GM19043 (cell line): ENCODE data around the gene CCL16.
"Not testable (repeated sequence)": the region's sequence is repeated elsewhere in the genome, so short reads cannot be mapped to it uniquely, and the experiment has no call there.

ENCODE experiments used
- ATAC-seq: cut with Tn5 transposase; IDR thresholded peaks from one replicate; pipeline ENCODE4 v1.9.1; 2021; ENCODE audit warnings: low read depth; ENCODE audit not compliant: unreplicated experiment

Gene CCL16, protein sequence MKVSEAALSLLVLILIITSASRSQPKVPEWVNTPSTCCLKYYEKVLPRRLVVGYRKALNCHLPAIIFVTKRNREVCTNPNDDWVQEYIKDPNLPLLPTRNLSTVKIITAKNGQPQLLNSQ

DNA sequence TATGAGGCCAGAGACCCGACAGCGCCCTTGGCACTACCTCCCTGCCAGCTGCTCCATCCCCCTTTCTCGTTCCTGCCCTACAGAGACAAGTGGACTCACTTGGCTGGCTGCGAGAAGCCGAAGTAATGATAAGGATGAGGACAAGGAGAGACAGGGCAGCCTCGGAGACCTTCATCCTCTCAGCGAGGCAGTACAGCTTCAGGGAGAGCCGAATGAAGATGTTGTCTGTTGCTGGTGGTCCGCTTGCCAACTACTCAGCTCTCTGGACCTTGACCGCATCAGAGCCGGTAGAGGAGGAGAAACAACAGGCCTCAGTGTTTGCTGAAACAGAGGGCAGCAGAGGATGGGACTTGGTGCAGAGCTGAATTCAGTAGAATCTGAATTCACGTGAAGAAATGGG lies at the start of gene CCL16:
Gene CCL16 (minus strand): TSS at position 252 of the 400 bp plus-strand sequence. CDS start 77 bp downstream, at position 175.
- ATAC-seq = no peak

DNA sequence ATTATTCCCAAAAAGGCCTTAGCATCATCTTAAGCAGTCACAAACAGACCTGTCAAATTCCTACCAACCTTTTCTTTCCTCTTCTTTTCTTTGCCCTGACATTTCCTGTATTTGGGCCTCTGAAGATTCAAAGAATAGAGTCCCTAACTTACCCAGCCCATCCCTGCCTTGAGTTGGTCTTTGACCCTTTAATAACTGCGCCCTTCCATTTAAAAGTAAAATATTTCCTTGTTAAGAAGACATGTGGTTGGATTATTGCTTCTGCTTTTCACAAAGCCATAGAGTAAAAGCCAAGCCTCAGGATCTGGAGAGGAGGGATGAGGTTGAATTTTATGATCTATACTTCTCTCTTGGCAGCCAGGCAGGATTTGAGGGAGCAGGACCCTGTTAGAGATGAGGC lies 49.7 kb upstream of the CCL16 start:
- ATAC-seq = no peak

DNA sequence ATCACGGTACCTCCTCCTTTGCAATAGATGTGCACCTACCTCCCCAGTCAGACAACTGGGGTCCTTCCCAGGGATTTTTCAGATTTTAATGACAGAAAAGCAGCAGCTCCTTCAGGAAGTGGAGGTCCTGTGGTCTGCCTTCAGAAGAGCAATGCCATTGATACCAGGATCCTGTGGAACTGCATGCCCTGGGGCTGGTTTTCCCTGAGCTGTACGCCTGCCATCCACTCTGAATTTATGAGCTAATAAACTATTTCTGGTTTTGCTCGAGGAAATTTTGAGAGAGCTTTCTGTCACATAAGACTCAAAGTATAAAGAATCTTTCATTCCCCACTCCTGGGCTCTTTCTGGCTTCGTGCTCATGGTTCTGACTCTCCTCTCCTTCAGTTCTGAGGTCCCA lies 46.5 kb upstream of the CCL16 start:
- ATAC-seq = no peak

DNA sequence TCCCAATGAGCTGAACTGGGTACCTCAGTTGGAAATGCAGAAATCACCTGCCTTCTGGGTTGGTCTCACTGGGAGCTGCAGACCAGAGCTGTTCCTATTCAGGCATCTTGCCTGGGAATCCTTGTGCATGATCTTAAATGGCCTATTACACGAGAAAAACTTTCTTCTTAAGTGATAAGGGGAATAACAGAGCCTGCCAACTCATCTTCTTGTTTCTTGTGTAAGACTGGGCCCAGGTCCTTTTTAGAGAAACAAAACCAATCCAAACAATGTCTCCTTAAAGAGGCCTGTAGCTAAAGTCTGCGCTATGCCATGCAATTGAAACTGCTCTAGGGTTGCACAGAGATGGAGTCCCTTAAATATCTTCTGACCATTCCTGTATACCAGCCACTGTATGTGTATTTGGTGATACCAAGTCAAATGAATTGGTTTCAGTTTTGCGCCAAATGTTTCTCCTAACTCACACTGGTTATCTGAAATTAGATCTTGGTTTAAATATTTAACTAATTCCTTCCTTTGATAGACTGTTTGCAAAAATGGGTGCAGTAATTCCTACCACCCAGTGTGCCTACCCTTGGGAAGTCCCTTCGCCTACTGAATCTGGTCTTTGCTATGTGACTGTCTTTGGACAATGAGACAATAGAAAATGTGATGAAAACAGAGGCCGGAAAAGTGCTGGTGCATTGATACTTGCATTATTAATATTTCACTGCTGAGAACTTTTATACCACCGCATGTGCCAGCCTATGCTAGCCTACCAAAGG lies 43.0 kb upstream of the CCL16 start:
- no peak for ATAC-seq

DNA sequence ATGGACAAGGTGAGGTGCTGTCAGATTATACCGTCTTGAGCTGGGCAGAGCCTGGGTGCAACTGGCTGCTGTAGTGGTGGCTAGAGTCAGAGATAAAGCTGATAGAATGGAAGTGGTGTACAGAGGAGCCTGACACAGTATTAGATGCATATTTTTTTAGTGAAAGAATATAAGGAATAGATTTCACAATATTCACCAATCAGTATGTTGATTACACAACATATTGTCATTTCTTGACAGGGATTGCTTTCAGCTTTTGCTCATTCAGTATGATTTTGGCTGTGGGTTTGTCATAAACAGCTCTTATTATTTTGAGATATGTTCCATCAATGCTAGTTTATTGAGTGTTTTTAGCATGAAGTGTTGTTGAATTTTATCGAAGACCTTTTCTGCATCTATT lies 38.1 kb upstream of the CCL16 start:
- no peak for ATAC-seq

DNA sequence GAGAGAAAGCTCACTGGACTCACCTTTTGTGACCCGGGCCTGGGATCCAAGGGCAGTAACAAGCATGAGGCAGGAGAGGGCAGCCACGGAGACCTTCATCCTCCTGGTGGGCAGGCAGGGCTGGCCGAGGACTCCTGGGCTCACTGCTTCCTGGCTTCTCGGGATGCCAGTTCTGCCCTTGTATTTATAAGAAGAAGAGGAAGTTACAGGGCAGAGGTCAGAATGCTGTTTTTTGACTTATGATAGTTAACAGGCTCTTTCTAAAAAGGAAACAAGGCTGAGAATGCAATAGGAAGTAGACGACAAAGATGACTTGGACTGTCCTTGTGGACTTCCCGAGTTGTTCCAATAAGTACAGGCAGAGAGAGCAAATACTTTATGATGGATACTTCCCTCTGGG lies 36.5 kb upstream of the CCL16 start, which contains the start of gene CCL23:
Gene CCL23 (minus strand): TSS at position 174 of the 400 bp plus-strand sequence. CDS start 75 bp downstream, at position 99.
- ATAC-seq = no peak

DNA sequence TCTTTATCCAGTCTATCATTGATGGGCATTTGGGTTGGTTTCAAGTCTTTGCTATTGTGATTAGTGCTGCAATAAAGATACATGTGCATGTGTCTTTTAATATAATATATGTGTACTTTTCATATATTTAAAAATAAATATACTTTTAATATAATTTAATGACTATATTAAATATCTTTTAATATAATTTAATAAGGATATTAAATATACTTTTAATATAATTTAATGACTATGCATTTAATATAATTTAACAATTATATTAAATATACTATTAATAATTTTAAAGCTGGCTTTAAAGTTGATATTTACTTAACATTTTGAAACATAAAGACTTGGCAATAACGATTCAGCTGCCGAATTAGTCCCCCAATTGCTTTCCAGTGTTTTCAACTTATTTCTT lies 35.3 kb upstream of the CCL16 start:
- no peak for ATAC-seq

DNA sequence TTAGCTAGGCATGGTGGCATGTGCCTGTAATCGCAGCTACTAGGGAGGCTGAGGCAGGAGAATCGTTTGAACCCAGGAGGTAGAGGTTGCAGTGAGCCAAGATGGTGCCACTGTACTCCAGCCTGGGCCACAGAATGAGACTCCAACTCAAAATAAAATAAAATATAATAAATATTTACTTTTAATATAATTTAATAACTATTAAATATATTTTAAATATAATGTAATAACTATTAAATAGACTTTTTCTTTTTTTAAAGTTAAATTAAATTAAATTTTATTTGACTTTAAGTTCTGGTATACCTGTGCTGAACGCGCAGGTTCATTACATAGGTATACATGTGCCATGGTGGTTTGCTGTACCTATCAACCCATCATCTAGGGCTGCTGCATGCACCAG lies 34.6 kb upstream of the CCL16 start:
- not testable (repeated sequence) for ATAC-seq

DNA sequence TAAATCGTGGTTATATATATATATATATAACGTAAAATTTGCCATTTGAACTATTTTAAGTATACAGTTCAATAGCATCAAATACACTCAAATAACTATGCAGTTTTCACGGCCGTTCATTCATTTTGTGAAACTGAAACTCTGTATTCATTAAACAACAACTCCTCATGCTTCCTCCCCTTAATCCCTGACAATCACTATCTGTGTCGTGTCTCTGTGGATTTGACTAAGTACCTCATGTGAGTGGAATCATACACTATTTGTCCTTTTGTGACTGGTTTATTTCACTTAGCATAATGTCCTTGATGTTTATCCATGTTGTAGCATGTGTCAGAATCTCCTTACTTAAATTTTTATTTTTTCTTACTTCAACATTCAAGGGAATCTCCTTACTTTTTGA lies 33.6 kb upstream of the CCL16 start:
- ATAC-seq = no peak

DNA sequence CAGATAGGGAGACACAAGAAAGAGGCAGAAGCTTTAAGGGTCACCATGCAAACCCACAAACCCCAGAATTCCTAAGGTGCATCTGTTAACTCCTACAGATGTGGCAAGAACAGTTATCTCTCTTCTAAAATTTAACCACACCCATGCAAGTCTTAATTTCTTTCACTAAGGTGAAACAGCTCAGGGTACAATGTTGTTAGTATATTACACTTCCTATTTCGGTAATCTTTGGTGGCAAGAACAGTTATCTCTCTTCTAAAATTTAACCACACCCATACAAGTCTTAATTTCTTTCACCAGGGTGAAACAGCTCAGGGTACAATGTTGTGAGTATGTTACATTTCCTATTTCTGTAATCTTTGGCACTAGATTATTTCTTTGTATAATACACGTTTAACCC lies 29.9 kb upstream of the CCL16 start:
- ATAC-seq = no peak

DNA sequence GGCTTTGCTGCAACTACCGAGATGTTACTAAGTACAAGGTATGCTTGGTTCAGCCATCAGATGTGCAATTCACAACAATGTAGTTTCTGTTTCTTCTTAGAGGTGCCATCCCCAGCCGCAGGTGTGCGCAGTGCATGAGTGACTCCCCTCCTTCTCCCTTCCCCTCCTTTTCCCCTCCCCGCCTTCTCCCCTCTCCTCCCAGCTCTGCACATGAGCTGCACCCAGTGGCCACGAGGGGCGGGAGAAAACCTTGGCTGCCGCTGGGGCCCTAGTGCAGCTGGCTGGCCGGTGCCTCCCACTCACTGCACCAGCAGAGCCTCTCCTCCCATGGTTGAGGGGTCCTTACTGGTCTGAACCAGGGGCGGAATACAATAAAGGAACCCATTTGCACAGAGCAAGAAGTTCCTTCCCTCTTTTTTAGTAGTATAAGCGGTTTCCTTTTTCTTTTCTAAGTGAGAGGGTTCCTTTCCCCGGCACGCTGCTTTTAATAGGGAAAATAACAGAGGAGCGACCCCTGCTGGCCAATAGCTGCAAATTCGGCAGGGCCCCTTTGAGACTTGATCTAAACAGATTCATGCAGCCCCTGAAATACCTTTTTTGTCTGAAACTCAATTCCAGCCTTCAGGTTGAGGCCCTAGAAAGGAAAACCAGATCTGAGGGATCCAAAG lies 27.8 kb upstream of the CCL16 start:
- ATAC-seq = no peak

DNA sequence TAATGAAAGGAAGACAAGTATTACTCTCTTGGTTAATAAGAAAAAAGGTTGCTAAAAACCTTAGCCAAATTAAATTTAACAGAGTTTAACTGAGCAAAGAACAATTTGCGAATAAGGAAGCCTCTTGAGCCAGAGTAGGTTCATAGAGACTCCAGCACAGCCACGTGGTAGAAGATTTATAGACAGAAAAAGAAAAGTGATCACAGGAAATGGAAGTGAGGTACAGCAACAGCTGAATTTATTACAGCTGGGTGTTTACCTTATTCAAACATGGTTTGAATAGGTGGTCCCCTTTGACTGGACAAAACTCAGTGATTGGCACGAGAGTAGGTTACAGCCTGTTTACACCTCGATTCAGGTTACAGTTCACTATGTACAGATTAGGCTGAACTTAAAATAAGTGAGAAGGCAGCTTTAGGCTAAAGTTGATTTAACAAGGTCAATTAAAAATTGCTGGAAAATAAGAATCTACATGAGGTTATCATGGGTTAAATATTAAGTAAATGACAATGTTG lies 23.4 kb upstream of the CCL16 start:
- no peak for ATAC-seq

DNA sequence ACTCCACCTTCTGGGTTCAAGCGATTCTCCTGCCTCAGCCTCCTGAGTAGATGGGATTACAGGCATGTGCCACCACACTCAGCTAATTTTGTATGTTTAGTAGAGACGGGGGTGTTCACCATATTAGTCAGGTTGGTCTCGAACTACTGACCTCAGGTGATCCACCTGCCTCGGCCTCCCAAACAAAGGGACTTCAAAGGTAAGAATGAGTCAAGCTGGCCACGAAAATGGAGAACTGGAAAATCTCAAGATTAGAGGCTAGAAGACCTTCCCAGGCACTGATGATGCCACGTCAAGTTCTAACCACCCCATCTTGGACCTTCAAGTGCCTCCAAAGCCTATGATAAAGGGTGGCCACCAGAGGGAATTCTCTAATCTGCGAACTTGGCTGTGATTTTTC lies 21.3 kb upstream of the CCL16 start:
- no peak for ATAC-seq

DNA sequence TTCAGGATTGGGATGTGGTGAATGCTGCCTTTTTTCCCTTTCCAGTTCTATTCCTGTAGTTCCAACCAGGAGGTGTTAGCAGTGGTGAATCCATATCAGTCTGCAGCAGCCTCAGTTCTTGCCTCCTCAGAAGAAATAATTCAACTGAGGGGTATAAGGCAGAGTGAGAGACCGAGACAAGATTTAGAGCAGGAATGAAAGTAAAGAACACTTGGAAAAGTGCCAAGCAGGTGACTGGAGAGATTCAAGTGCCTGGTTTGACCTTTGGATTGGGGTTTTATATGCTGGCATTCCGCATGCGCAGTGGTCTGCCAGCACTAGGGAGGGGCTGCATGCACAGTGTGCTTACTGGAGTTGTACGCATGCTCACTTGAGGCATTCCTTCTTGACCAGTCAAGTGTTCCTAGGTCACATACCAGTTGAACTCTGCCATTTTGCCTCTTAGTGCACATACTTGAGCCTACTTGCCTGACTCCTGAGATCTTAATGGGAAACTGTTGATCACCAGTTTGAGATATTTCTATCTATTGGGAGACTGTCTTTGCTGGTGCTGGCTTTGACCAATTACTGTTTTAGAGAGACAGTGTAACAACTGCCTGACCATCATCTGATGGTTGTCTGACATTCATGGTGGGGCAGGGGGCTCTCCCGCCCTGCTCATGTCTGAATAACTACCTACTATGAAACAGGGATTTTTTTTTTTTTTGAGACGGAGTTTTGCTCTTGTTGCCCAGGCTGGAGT lies 20.7 kb upstream of the CCL16 start:
- ATAC-seq = no peak

DNA sequence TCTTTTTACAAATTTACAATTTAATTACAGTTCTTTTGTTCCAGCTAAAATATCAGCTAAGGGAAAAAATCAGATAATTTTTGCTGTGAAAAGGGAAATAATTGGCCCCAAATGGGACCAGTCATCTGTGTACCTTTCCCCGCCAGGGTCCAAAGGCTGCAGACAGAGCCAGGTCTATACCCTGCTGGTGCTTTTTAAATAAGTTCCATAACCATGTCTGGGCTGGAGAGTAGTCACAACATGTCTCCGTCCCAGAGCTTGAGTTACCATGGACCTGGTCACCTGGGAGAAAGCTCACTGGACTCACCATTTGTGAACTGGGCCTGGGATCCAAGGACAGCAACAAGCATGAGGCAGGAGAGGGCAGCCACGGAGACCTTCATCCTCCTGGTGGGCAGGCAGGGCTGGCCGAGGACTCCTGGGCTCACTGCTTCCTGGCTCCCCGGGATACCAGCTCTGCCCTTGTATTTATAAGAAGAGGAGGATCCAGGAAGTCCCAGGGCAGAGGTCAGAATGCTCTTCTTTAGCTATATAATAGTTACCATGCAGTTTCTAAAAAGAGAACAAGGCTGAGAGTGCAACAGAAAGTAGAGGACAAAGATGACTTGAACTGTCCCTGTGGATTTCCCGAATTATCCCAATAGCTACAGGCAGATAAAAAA lies 19.9 kb upstream of the CCL16 start, which contains the start of gene CCL15:
Gene CCL15 (minus strand): TSS at position 444 of the 662 bp plus-strand sequence. CDS start 61 bp downstream, at position 383.
- ATAC-seq = no peak

DNA sequence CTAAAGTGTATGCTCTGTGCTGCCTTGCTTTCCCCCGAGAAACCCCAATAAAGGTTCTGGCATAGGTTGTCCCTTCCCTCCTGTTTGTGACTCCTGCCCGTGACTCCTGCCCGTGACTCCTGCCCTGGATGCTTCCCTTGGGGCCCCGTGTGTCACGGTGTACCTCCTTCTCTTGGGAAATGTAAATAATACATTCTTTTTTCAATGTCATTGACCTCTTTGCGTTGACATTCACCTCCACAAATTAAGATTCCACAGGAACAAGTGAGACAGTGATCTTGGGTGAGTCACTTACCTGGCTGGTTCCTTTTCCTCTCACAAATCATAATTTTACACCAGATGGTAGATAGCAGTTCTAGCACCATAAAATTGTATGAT lies 19.4 kb upstream of the CCL16 start:
- ATAC-seq = no peak

DNA sequence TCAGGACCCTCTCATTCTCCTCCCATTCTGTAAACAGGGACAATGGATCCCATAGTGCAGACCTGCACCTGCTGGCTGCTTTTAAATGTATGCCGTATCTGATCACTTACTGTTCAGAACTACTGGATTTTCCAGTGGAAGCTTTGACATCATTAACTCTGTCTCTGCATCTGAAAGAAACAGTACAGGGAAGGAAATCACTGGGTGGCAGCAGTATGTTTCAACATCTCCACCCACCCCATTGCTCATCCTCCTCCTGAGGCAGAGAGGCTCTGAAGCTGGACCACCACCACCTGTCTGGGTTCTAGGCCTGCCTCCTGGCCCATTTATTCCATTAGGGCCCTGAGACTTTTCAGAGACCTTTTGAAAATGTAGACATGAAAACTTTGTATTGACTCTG lies 17.5 kb upstream of the CCL16 start:
- no peak for ATAC-seq

DNA sequence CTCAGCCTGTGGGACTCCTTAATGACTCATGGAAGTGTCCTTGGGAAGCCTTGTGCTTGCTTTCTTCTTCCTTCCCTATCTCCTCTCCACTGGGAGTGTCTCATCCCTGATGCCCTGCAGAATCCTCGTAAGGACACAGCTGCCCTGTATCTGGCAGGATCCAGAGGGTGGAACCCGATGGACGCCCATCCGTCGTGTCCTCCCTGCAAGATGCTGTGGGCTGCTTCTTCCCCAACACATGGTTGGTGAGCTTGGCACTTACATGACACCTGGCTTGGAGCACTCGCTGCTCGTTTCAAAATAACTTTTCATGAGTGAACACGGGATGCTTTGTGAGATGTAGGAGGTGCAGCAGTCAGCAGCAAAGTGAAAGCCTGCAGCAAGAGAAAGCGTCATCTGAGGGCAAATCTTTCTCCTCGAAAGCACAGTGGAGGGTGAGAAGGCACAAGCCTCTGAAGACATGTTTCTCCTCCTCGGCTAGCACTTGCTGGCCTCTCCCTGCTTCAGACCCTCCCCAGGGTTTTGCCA lies 16.8 kb upstream of the CCL16 start:
- no peak for ATAC-seq

DNA sequence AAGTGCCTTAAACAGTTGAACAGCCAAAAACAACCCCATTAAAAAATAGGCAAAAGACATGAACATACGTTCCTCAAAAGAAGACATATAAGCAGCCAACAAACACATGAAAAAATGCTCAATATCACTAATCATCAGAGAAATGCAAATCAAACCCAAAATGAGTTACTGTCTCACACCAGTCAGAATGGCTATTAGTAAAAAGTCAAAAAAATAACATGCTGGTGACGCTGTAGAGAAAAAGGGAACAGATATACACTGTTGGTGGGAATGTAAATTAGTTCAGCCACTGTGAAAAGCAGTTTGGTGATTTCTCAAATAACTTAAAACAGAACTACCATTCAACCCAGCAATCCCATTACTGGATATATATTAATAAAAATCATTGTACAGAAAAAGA lies 14.0 kb upstream of the CCL16 start:
- not testable (repeated sequence) for ATAC-seq

DNA sequence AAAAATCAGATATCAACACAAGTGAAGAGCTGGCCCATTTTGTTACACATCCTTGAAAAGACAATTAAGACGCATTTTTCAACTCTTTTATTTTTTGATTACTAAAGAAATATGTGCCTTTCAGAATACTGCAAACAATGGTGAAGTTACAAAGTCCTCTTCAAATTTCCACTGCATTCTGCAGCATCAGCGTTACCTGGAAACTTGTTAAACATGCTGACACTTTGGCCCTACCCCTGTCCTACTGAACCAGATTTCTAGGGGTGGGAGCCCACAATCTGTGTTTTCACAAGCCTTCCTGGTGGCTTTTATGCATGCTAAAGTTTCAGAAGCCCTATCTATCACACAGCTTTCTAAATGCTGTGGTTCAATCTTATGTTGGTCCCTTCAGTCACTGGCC lies 9.8 kb upstream of the CCL16 start:
- ATAC-seq = no peak
